GM12892 (cell line): ENCODE data around the gene TRAIP.

Experiments
- POLR2A ChIP-seq: IDR thresholded peaks from 2 replicates; pipeline ENCODE4 v1.6.1; 2011; ENCODE audit warnings: low read depth, low read length, control low read depth
- POLR2AphosphoS5 ChIP-seq: IDR thresholded peaks from 2 replicates; pipeline ENCODE4 v1.6.1; 2011; ENCODE audit warnings: low read depth, low read length, control low read depth
- TAF1 ChIP-seq: IDR thresholded peaks from 2 replicates; pipeline ENCODE4 v1.6.1; 2011; ENCODE audit warnings: low read depth, mild to moderate bottlenecking, control low read depth, low read length, borderline replicate concordance

- peak; percentile 66; the same call in 1 of the 2 replicates for TF ChIP-seq POLR2A
- TF ChIP-seq POLR2AphosphoS5, result 0 out of 2 replicates have a peak, but pooled peaks have one; percentile 20
- TF ChIP-seq TAF1, result no peak
These were observed 42.7 kb downstream of the TRAIP start, which contains the start of gene UBA7 for GRCh38 chr3:49813497-49814174.
